Measurements from ENCODE around the gene OVCH2. TPM values are rescaled to one million over a fixed set of nuclear protein-coding genes. Genes with fewer than 3 reads are reported as not detected.

OVCH2 gene
- total and polyA plus RNA-seq, 10 of the 15 experiments (the other 5 are each of a cell fraction or from before 2014, with no cell fraction given): not detected

- in situ Hi-C loops (cut with MboI): no loop called here
- Histone ChIP-seq H2AFZ (ENCODE audit: control insufficient read depth, low read depth, low read length) (no peak overlapping the region), H3K9me3 (replicated peaks; ENCODE audit: control insufficient read depth, insufficient read depth, low read length) (no peaks in the 10 kb centered on the region), H3K27ac (ENCODE audit: control insufficient read depth, insufficient read depth) (no peak overlapping the region), H3K4me1 (ENCODE audit: control insufficient read depth, insufficient read depth, low read length) (no peaks in the 10 kb centered on the region), H3K4me2 (ENCODE audit: control insufficient read depth, insufficient read depth) (no peak overlapping the region), H3K79me2 (ENCODE audit: control insufficient read depth, insufficient read depth, low read length) (no peaks in the 10 kb centered on the region), H3K36me3 (ENCODE audit: control insufficient read depth in 2 of 2, insufficient read depth in 2 of 2, low read length in 1 of 2) (no peaks in the 10 kb centered on the region), H4K20me1 (ENCODE audit: control insufficient read depth, insufficient read depth) (no peaks in the 10 kb centered on the region), H3K4me3 (no peak overlapping the region), H3K27me3 (replicated peaks in 1 of 2; ENCODE audit: control insufficient read depth in 2 of 2, insufficient read depth in 2 of 2, low read length in 1 of 2) (no peaks in the 10 kb centered on the region; a peak in 2 of 4 replicates), H3K9ac (ENCODE audit: control insufficient read depth, insufficient read depth, low read length) (no peak overlapping the region)
- POLR2A ChIA-PET: no interaction called here
- 100% methylated on average over 1 of the region's 1 CpG for WGBS (ENCODE audit: insufficient coverage, insufficient replicate concordance, low lambda C conversion rate, missing lambda C conversion rate)
- SMC1A ChIA-PET (ENCODE audit: uncharacterized antibody, unreplicated experiment): interaction anchor here (0.7 to 2.2 kb wide), 8 partner anchors 10 to 374 kb away, joined by 3 to 8 read pairs (median 4); no protein-coding TSS in a partner anchor
- DNase-seq (ENCODE audit: low read depth, low spot score) (no peak), ATAC-seq (no peak), FAIRE-seq (no peak)
- CTCF ChIA-PET: interaction anchor here (0.7 to 5.4 kb wide), 18 partner anchors 8 to 813 kb away, joined by 3 to 30 read pairs (median 4); partner anchors contain the start of gene EIF3F
- intact Hi-C loops (cut with micrococcal nuclease; ENCODE audit: unreplicated experiment): loop anchor here (5.0 kb wide), 2 partner anchors 175 to 875 kb away; partner anchors contain the start of gene PPFIBP2
- BruUV-seq (replicated peaks): no TSS peak
- RAD21 ChIA-PET (ENCODE audit: unreplicated experiment): interaction anchor here (0.5 to 2.4 kb wide), 6 partner anchors 15 to 589 kb away, joined by 3 to 8 read pairs (median 3); no protein-coding TSS in a partner anchor
- no peak for TF ChIP-seq MEF2B (IDR thresholded peaks at IDR 0.05; ENCODE audit: partially characterized antibody, poor library complexity, severe bottlenecking)
- TF ChIP-seq HSF1 (IDR thresholded peaks at IDR 0.05; ENCODE audit: low read depth, low read length): no peak
- TF ChIP-seq FOXK2 (IDR thresholded peaks at IDR 0.05): no peak
- TF ChIP-seq NKRF (conservative IDR thresholded peaks at IDR 0.05): no peak
- TF ChIP-seq, protein P1, sequence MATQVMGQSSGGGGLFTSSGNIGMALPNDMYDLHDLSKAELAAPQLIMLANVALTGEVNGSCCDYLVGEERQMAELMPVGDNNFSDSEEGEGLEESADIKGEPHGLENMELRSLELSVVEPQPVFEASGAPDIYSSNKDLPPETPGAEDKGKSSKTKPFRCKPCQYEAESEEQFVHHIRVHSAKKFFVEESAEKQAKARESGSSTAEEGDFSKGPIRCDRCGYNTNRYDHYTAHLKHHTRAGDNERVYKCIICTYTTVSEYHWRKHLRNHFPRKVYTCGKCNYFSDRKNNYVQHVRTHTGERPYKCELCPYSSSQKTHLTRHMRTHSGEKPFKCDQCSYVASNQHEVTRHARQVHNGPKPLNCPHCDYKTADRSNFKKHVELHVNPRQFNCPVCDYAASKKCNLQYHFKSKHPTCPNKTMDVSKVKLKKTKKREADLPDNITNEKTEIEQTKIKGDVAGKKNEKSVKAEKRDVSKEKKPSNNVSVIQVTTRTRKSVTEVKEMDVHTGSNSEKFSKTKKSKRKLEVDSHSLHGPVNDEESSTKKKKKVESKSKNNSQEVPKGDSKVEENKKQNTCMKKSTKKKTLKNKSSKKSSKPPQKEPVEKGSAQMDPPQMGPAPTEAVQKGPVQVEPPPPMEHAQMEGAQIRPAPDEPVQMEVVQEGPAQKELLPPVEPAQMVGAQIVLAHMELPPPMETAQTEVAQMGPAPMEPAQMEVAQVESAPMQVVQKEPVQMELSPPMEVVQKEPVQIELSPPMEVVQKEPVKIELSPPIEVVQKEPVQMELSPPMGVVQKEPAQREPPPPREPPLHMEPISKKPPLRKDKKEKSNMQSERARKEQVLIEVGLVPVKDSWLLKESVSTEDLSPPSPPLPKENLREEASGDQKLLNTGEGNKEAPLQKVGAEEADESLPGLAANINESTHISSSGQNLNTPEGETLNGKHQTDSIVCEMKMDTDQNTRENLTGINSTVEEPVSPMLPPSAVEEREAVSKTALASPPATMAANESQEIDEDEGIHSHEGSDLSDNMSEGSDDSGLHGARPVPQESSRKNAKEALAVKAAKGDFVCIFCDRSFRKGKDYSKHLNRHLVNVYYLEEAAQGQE (IDR thresholded peaks at IDR 0.05; ENCODE audit: low read depth, low read length): no peak
- TF ChIP-seq, protein P2, sequence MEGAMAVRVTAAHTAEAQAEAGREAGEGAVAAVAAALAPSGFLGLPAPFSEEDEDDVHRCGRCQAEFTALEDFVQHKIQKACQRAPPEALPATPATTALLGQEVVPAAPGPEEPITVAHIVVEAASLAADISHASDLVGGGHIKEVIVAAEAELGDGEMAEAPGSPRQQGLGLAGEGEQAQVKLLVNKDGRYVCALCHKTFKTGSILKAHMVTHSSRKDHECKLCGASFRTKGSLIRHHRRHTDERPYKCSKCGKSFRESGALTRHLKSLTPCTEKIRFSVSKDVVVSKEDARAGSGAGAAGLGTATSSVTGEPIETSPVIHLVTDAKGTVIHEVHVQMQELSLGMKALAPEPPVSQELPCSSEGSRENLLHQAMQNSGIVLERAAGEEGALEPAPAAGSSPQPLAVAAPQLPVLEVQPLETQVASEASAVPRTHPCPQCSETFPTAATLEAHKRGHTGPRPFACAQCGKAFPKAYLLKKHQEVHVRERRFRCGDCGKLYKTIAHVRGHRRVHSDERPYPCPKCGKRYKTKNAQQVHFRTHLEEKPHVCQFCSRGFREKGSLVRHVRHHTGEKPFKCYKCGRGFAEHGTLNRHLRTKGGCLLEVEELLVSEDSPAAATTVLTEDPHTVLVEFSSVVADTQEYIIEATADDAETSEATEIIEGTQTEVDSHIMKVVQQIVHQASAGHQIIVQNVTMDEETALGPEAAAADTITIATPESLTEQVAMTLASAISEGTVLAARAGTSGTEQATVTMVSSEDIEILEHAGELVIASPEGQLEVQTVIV (IDR thresholded peaks at IDR 0.05; ENCODE audit: borderline replicate concordance, partially characterized antibody): no peak
- TF ChIP-seq, protein P3, sequence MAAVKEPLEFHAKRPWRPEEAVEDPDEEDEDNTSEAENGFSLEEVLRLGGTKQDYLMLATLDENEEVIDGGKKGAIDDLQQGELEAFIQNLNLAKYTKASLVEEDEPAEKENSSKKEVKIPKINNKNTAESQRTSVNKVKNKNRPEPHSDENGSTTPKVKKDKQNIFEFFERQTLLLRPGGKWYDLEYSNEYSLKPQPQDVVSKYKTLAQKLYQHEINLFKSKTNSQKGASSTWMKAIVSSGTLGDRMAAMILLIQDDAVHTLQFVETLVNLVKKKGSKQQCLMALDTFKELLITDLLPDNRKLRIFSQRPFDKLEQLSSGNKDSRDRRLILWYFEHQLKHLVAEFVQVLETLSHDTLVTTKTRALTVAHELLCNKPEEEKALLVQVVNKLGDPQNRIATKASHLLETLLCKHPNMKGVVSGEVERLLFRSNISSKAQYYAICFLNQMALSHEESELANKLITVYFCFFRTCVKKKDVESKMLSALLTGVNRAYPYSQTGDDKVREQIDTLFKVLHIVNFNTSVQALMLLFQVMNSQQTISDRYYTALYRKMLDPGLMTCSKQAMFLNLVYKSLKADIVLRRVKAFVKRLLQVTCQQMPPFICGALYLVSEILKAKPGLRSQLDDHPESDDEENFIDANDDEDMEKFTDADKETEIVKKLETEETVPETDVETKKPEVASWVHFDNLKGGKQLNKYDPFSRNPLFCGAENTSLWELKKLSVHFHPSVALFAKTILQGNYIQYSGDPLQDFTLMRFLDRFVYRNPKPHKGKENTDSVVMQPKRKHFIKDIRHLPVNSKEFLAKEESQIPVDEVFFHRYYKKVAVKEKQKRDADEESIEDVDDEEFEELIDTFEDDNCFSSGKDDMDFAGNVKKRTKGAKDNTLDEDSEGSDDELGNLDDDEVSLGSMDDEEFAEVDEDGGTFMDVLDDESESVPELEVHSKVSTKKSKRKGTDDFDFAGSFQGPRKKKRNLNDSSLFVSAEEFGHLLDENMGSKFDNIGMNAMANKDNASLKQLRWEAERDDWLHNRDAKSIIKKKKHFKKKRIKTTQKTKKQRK (IDR thresholded peaks at IDR 0.05; ENCODE audit: low read depth, low read length): no peak
- no peak for TF ChIP-seq MYC (IDR thresholded peaks at IDR 0.05; ENCODE audit: insufficient read depth, insufficient read length, insufficient replicate concordance, low read length, severe bottlenecking)
- TF ChIP-seq NBN (IDR thresholded peaks at IDR 0.05): no peak
- no peak for TF ChIP-seq RCOR1 (conservative IDR thresholded peaks at IDR 0.05; ENCODE audit: low read depth, low read length)
These were observed 18.9 kb downstream of the OVCH2 start for GRCh38 chr11:7687386-7687785.
